ENCODE data around the gene STAU1. TPM values are rescaled to one million over a fixed set of nuclear protein-coding genes. Genes with fewer than 3 reads are reported as not detected.

STAU1 gene
- total and polyA plus RNA-seq, 2 of the 13 experiments (the other 11 are each of a cell fraction or from before 2014, with no cell fraction given): 119 to 133 TPM

DNA sequence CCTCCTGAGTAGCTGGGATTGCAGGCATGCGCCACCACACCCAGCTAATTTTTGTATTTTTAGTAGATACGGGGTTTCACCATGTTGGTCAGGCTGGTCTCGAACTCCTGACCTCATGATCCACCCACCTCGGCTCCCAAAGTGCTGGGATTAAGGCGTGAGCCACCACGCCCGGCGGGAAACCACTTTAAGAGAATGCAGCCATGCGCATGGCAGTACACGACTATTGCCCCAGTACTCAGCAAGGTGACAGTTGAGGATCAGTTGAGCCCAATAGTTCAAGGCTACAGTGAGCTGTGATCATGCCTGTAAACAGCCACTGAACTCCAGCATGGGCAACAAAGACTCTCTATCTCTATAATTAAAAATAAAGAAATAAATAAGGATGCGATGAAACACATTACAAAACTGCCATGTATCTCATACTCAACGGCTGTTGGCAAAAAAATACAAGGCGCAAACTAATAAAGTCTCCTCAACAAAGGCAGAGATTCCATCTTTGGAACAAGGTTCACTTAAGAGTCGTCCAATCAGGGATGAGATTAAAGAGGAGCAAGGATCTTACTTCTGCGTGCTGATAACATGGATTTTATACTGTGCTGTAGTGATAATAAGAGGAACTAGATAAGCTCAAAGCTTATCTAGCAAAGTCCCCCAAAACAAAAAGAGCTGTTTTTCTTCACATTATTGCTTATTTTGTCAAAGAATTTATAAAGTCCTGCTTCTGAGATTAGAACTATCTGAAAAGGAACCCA is 51.1 kb downstream of the STAU1 start (continued):
- TF ChIP-seq ZBTB7A (CRISPR knock-in tag; IDR thresholded peaks at IDR 0.05) (no peak), NR2F1 (CRISPR knock-in tag; IDR thresholded peaks at IDR 0.05) (peak in 1 of 2 experiments; percentile 48; a peak in 2 of 4 replicates), KDM3A (CRISPR knock-in tag; IDR thresholded peaks at IDR 0.05; ENCODE audit: low read depth) (0 out of 2 replicates have a peak, but pooled peaks have one; percentile 22), ZNF260 (CRISPR knock-in tag; IDR thresholded peaks at IDR 0.05; ENCODE audit: borderline replicate concordance, low read depth) (no peak), ZNF570 (CRISPR knock-in tag; IDR thresholded peaks at IDR 0.05; ENCODE audit: borderline replicate concordance) (no peak), CBX5 (CRISPR knock-in tag; IDR thresholded peaks at IDR 0.05; ENCODE audit: borderline replicate concordance) (no peak), RARA (CRISPR knock-in tag; IDR thresholded peaks at IDR 0.05) (peak; percentile 58), ZNF460 (CRISPR knock-in tag; IDR thresholded peaks at IDR 0.05; ENCODE audit: borderline replicate concordance) (peak; percentile 22; the same call in 1 of the 2 replicates), ZMYM2 (CRISPR knock-in tag; IDR thresholded peaks at IDR 0.05) (0 out of 2 replicates have a peak, but pooled peaks have one; percentile 40), SOX13 (IDR thresholded peaks at IDR 0.05) (no peak), SOX13 (CRISPR knock-in tag; conservative IDR thresholded peaks at IDR 0.05 in 1 of 2, IDR thresholded peaks at IDR 0.05 in 1 of 2) (0 out of 4 replicates have a peak, but pooled peaks of 1 of the 2 experiments have one; percentile 9), FOXO1 (CRISPR knock-in tag; IDR thresholded peaks at IDR 0.05) (peak; percentile 78; the same call in 1 of the 2 replicates), POGZ (CRISPR knock-in tag; IDR thresholded peaks at IDR 0.05) (peak; percentile 86), ZFP91 (CRISPR knock-in tag; IDR thresholded peaks at IDR 0.05; ENCODE audit: borderline replicate concordance) (no peak), HOMEZ (CRISPR knock-in tag; IDR thresholded peaks at IDR 0.05; ENCODE audit: low read depth) (peak; percentile 96), SAP130 (CRISPR knock-in tag; IDR thresholded peaks at IDR 0.05; ENCODE audit: low read depth) (peak; percentile 62), KDM5B (CRISPR knock-in tag; IDR thresholded peaks at IDR 0.05; ENCODE audit: borderline replicate concordance) (peak; percentile 52; the same call in 1 of the 2 replicates), SMYD3 (CRISPR knock-in tag; IDR thresholded peaks at IDR 0.05) (0 out of 2 replicates have a peak, but pooled peaks have one; percentile 27), IRF2 (CRISPR knock-in tag; IDR thresholded peaks at IDR 0.05) (no peak), ZNF501 (CRISPR knock-in tag; IDR thresholded peaks at IDR 0.05) (peak; percentile 43)
- TF ChIP-seq, protein P1, sequence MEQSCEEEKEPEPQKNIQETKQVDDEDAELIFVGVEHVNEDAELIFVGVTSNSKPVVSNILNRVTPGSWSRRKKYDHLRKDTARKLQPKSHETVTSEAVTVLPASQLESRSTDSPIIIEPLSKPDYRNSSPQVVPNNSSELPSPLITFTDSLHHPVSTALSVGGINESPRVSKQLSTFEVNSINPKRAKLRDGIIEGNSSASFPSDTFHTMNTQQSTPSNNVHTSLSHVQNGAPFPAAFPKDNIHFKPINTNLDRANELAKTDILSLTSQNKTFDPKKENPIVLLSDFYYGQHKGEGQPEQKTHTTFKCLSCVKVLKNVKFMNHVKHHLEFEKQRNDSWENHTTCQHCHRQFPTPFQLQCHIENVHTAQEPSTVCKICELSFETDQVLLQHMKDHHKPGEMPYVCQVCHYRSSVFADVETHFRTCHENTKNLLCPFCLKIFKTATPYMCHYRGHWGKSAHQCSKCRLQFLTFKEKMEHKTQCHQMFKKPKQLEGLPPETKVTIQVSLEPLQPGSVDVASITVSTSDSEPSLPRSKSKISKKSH (CRISPR knock-in tag; IDR thresholded peaks at IDR 0.05; ENCODE audit: borderline replicate concordance): 0 out of 2 replicates have a peak, but pooled peaks have one; percentile 29
